IgD-negative memory B cell (primary cell): ENCODE measurements around the gene VPS13A. TPM values are rescaled to one million over a fixed set of nuclear protein-coding genes. Genes with fewer than 3 reads are reported as not detected.
"Not testable (repeated sequence)": the region's sequence is repeated elsewhere in the genome, so short reads cannot be mapped to it uniquely, and the experiment has no call there.

Experiments used
- H3K27ac Mint-ChIP-seq, 3 donors: one replicate each; pipeline ENCODE4 v1.8.0; 2020 to 2022; ENCODE audit warnings: mild to moderate bottlenecking in 3 of 3, mixed read lengths in 3 of 3, moderate library complexity in 1 of 3
- H3K27me3 Mint-ChIP-seq: one replicate; pipeline ENCODE4 v1.8.0; 2021; ENCODE audit warnings: mixed read lengths
- H3K36me3 Mint-ChIP-seq: one replicate; pipeline ENCODE4 v1.8.0; 2020; ENCODE audit warnings: mild to moderate bottlenecking, mixed read lengths
- H3K4me1 Mint-ChIP-seq, 3 donors: one replicate each; pipeline ENCODE4 v1.8.0; 2020 to 2022; ENCODE audit warnings: mixed read lengths in 3 of 3, mild to moderate bottlenecking in 1 of 3
- H3K4me3 Mint-ChIP-seq, 4 donors: one replicate each; pipeline ENCODE4 v1.8.0; 2020 to 2022; ENCODE audit warnings: mild to moderate bottlenecking in 4 of 4, mixed read lengths in 4 of 4, moderate library complexity in 3 of 4
- H3K9me3 Mint-ChIP-seq, 3 donors: one replicate each; pipeline ENCODE4 v1.8.0; 2020 to 2021; ENCODE audit warnings: mixed read lengths in 3 of 3, mild to moderate bottlenecking in 1 of 3
- polyA plus RNA-seq: library from polyadenylated mRNA; unstranded; fragments of 300-500 nt; fragmentation: Illumina TruSeq; gene quantifications from one replicate; pipeline ENCODE4 v1.2.3, GENCODE V29; 2021

The VPS13A gene
- polyA plus RNA-seq, 1 donor from 2014 or later = 3.9 TPM

- not testable (repeated sequence) for H3K27ac Mint-ChIP-seq, H3K9me3 Mint-ChIP-seq, H3K27me3 Mint-ChIP-seq, H3K4me1 Mint-ChIP-seq, H3K4me3 Mint-ChIP-seq
- H3K36me3 Mint-ChIP-seq = peaks cover 25% of the 10 kb centered on the region
These were observed 231.2 kb downstream of the VPS13A start for GRCh38 chr9:77408521-77408920.

DNA sequence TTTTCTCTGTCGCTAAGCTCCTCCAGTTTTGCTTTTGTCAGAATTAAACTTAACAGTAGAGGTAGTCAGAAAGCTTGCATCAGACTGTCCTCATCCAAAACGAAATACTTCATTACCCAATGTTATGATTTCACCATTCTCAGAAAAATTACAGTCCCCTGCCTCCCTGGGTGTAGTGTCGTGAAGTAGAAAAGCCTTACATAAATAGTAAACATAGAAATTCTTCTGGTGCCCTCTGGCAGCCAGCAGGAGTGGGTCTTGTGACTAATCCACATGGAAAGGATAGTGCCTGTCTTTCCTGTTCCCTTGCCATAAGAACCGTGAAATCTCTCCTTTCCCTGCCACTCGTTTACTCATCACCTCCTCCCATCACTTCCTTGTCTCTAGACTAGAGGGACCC is 240.2 kb downstream of the VPS13A start:
- Mint-ChIP-seq H3K4me3 (no peak overlapping the region), H3K36me3 (no peaks in the 10 kb centered on the region), H3K9me3 (peaks cover 0 to 3% (median 0%) of the 10 kb centered on the region in 3 donors), H3K4me1 (no peaks in the 10 kb centered on the region), H3K27me3 (no peaks in the 10 kb centered on the region), H3K27ac (no peak overlapping the region)

DNA sequence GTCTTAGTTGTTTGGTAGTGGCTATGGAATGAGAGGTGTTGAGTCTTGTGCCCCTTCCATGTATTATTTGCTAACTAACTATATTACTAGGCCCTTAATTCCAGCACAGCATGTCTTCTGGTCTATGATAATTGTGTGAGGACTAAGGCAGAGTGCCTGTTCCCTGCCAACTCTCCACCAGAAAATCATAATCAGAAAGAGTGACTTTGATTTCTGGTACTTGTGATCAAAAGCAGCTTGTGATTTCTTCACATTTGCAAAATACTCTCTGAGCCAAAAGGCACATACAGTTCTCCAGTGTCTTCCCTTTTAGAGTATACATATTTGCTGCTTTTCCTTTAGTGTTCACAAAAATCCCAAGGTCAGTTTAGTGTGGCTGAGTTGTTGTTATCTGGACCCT is 240.9 kb downstream of the VPS13A start:
- H3K27me3 Mint-ChIP-seq = no peaks in the 10 kb centered on the region
- no peaks in the 10 kb centered on the region for H3K36me3 Mint-ChIP-seq
- no peaks in the 10 kb centered on the region for H3K4me1 Mint-ChIP-seq
- H3K4me3 Mint-ChIP-seq = no peak overlapping the region
- H3K9me3 Mint-ChIP-seq = peaks cover 0 to 3% (median 0%) of the 10 kb centered on the region in 3 donors
- no peak overlapping the region for H3K27ac Mint-ChIP-seq

GRCh38 chr9:77420641-77421040 is 243.3 kb downstream of the VPS13A start:
- H3K4me3 Mint-ChIP-seq = no peak overlapping the region
- H3K4me1 Mint-ChIP-seq = no peaks in the 10 kb centered on the region
- no peaks in the 10 kb centered on the region for H3K27me3 Mint-ChIP-seq
- no peak overlapping the region for H3K27ac Mint-ChIP-seq
- no peaks in the 10 kb centered on the region for H3K36me3 Mint-ChIP-seq
- peaks cover 0 to 4% (median 2%) of the 10 kb centered on the region in 3 donors for H3K9me3 Mint-ChIP-seq

- Mint-ChIP-seq H3K9me3 (peaks cover 0 to 4% (median 2%) of the 10 kb centered on the region in 3 donors), H3K4me3 (no peak overlapping the region), H3K27me3 (no peaks in the 10 kb centered on the region), H3K36me3 (no peaks in the 10 kb centered on the region), H3K27ac (no peak overlapping the region), H3K4me1 (no peaks in the 10 kb centered on the region)
These were observed 244.4 kb downstream of the VPS13A start for GRCh38 chr9:77421506-77422265.

- Mint-ChIP-seq H3K27ac (no peak overlapping the region), H3K36me3 (no peaks in the 10 kb centered on the region), H3K4me3 (no peak overlapping the region), H3K9me3 (peaks cover 0 to 4% (median 2%) of the 10 kb centered on the region in 3 donors), H3K4me1 (no peaks in the 10 kb centered on the region), H3K27me3 (no peaks in the 10 kb centered on the region)
These were observed 245.6 kb downstream of the VPS13A start for GRCh38 chr9:77422969-77423368.

- H3K4me3 Mint-ChIP-seq = no peak overlapping the region
- no peaks in the 10 kb centered on the region for H3K36me3 Mint-ChIP-seq
- H3K4me1 Mint-ChIP-seq = no peaks in the 10 kb centered on the region
- H3K27me3 Mint-ChIP-seq = no peaks in the 10 kb centered on the region
- H3K9me3 Mint-ChIP-seq = peaks cover 0 to 4% (median 2%) of the 10 kb centered on the region in 3 donors
- no peak overlapping the region for H3K27ac Mint-ChIP-seq
These were observed 246.5 kb downstream of the VPS13A start for GRCh38 chr9:77423841-77424240.

GRCh38 chr9:77424993-77425392 is 247.7 kb downstream of the VPS13A start:
- Mint-ChIP-seq H3K36me3 (no peaks in the 10 kb centered on the region), H3K4me3 (no peak overlapping the region), H3K27me3 (no peaks in the 10 kb centered on the region), H3K4me1 (no peaks in the 10 kb centered on the region), H3K9me3 (peaks cover 0 to 4% (median 2%) of the 10 kb centered on the region in 3 donors), H3K27ac (no peak overlapping the region)

DNA sequence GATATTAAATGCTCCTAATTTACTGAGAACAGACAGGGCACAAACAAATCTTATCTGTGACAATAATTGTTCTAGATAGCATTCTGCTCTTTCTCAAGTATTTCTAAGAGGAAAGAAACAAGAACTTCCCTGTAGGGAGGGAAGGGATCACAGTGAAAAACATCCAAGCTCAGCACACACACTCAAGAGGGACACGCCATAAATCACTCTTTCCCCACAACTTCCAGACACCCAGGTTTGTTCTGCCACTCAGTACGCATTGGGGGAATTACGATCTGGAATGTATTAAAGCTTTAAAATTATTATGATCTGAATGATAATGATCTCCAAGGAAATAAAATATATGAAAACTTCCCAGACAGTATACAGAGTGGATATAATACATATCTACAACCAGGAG is 249.4 kb downstream of the VPS13A start:
- H3K27ac Mint-ChIP-seq = no peak overlapping the region
- peaks cover 0 to 4% (median 2%) of the 10 kb centered on the region in 3 donors for H3K9me3 Mint-ChIP-seq
- no peak overlapping the region for H3K4me3 Mint-ChIP-seq
- no peaks in the 10 kb centered on the region for H3K27me3 Mint-ChIP-seq
- H3K36me3 Mint-ChIP-seq = no peaks in the 10 kb centered on the region
- no peaks in the 10 kb centered on the region for H3K4me1 Mint-ChIP-seq

DNA sequence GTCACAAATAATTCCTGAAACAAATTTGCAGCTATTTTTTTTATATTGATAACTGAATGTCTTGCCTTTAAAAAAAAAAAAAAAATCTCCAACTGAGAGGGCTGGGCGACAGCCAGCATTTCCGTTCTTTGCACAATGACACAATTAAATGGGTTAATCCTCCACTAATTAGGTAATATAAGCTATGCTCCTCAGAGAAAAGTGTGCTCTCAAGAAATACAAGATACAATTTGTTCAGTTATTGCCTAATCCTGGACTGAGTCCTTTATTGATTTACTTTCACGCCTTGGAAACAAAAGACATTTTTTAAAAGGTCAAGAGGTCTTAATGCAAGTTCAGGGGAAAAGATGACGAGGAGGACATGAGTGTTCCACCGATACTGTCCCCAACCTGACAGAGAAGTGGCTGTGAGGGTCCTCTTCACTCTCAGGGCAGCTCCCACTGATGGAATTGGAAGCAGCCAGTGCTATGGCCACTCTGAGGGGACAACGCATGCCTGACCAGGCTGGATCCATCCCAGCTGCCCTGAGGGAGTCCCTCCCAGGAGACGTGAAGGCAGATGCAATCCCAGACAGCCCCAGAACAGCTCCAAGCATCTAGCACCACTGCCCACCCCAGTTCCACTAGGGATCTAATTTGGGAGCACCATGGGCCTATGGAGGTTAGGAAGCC is 250.1 kb downstream of the VPS13A start:
- Mint-ChIP-seq H3K9me3 (peaks cover 0 to 4% (median 2%) of the 10 kb centered on the region in 3 donors), H3K4me3 (no peak overlapping the region), H3K27me3 (no peaks in the 10 kb centered on the region), H3K36me3 (no peaks in the 10 kb centered on the region), H3K27ac (no peak overlapping the region), H3K4me1 (no peaks in the 10 kb centered on the region)

GRCh38 chr9:77429928-77430327 is 252.6 kb downstream of the VPS13A start:
- no peak overlapping the region for H3K27ac Mint-ChIP-seq
- no peaks in the 10 kb centered on the region for H3K27me3 Mint-ChIP-seq
- no peaks in the 10 kb centered on the region for H3K36me3 Mint-ChIP-seq
- H3K9me3 Mint-ChIP-seq = no peaks in the 10 kb centered on the region
- no peak overlapping the region for H3K4me3 Mint-ChIP-seq
- H3K4me1 Mint-ChIP-seq = no peaks in the 10 kb centered on the region

DNA sequence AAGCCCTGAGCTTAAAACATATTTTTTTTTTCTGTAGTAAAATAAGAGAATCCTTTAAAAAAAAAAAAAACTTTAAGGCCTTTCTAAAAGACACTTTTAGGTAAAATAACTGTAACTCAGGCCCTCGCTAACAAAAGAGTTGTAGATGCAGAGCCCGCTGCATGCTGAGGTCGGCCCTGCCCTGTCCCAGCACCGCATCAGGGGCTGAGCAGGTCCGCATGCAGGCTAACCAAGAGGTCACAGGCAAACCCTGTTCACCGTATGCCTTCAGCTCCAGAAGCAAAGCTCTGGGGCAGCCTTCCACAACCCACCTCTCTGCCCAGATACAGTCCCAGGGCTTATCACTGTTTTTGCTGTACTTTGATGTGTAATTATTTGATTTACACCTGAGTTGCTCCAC is 254.7 kb downstream of the VPS13A start:
- Mint-ChIP-seq H3K4me3 (no peak overlapping the region), H3K27ac (no peak overlapping the region), H3K9me3 (no peaks in the 10 kb centered on the region), H3K27me3 (peaks cover 1% of the 10 kb centered on the region), H3K36me3 (no peaks in the 10 kb centered on the region), H3K4me1 (no peaks in the 10 kb centered on the region)

DNA sequence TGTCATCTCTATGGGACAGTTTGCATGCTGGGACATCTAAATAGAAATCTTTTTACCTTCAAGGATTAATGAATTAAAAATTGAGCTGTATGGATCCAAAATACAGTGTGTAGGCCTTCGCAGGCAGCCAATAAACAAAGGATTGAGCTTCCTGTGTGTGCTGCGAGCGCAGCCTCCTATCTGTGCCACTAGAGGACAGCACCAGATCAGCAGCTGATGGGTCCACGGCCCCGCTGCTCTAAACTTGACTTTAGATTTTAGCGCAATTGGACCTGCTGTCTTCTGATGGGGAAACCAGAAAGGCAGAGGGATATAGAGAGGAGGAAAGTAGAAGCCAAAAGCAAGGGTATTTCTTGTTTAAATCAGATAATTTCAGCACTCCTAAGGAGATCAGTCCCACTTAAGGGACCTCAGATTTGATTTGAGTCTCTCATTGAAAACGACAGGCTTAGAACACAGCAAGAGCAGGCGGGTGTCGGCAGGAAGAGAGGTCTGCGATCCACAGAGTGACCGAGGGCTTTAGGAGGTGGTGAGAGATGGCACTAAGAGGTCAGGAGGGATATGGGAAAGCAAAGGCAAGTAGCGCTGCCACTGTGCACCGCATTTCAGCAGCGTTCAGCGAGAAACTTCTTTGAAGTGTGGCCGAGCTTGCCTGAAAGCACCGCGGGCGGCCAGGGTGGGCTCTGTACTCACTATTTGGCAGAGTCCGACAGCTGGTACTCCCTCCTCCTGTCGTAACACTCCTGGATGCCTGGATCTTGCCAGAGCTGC is 256.5 kb downstream of the VPS13A start:
- Mint-ChIP-seq H3K27me3 (peaks cover 5% of the 10 kb centered on the region), H3K27ac (no peak overlapping the region), H3K4me3 (no peak overlapping the region), H3K9me3 (no peaks in the 10 kb centered on the region), H3K4me1 (peaks cover 0 to 2% (median 0%) of the 10 kb centered on the region in 3 donors), H3K36me3 (no peaks in the 10 kb centered on the region)

GRCh38 chr9:77435277-77435676 is 257.9 kb downstream of the VPS13A start:
- H3K36me3 Mint-ChIP-seq = no peaks in the 10 kb centered on the region
- H3K27ac Mint-ChIP-seq = no peak overlapping the region
- H3K27me3 Mint-ChIP-seq = peaks cover 6% of the 10 kb centered on the region
- H3K4me3 Mint-ChIP-seq = no peak overlapping the region
- peaks cover 0 to 2% (median 0%) of the 10 kb centered on the region in 3 donors for H3K4me1 Mint-ChIP-seq
- no peaks in the 10 kb centered on the region for H3K9me3 Mint-ChIP-seq

- Mint-ChIP-seq H3K27ac (no peak overlapping the region), H3K9me3 (no peaks in the 10 kb centered on the region), H3K4me1 (peaks cover 0 to 2% (median 0%) of the 10 kb centered on the region in 3 donors), H3K27me3 (peaks cover 6% of the 10 kb centered on the region), H3K36me3 (no peaks in the 10 kb centered on the region), H3K4me3 (no peak overlapping the region)
These were observed 258.4 kb downstream of the VPS13A start for GRCh38 chr9:77435688-77436087.
